Measurements from ENCODE around the gene STK10.

Gene STK10

GRCh38 chr5:172140866-172141265 is 47.2 kb downstream of the STK10 start:
- DNase-seq: no peak

- DNase-seq: no peak
Observed at GRCh38 chr5:172140120-172140519, 47.9 kb downstream of the STK10 start.

- DNase-seq: no peak
Observed at GRCh38 chr5:172137046-172137445, 51.0 kb downstream of the STK10 start.

- no peak for DNase-seq
Observed at GRCh38 chr5:172133359-172134029, 54.5 kb downstream of the STK10 start.

- no peak for DNase-seq
Observed at GRCh38 chr5:172131690-172132089, 56.3 kb downstream of the STK10 start.

GRCh38 chr5:172129256-172129910 is 58.6 kb downstream of the STK10 start:
- DNase-seq: no peak

- no peak for DNase-seq
Observed at GRCh38 chr5:172127581-172127980, 60.4 kb downstream of the STK10 start.

GRCh38 chr5:172123269-172123692 is 64.7 kb downstream of the STK10 start:
- DNase-seq: peak; percentile 37

GRCh38 chr5:172119921-172120688 is 67.9 kb downstream of the STK10 start:
- no peak for DNase-seq

GRCh38 chr5:172118891-172119290 is 69.1 kb downstream of the STK10 start:
- no peak for DNase-seq

- DNase-seq: no peak
Observed at GRCh38 chr5:172117977-172118701, 69.9 kb downstream of the STK10 start.

GRCh38 chr5:172115541-172115982 is 72.5 kb downstream of the STK10 start:
- no peak for DNase-seq

- DNase-seq: no peak
Observed at GRCh38 chr5:172114875-172115422, 73.1 kb downstream of the STK10 start.

- DNase-seq: no peak
Observed at GRCh38 chr5:172113036-172113435, 75.0 kb downstream of the STK10 start.

- no peak for DNase-seq
Observed at GRCh38 chr5:172111852-172112225, 76.2 kb downstream of the STK10 start.

- no peak for DNase-seq
Observed at GRCh38 chr5:172110921-172111851, 76.8 kb downstream of the STK10 start.

GRCh38 chr5:172110260-172110815 is 77.7 kb downstream of the STK10 start:
- DNase-seq: no peak

GRCh38 chr5:172109749-172110148 is 78.3 kb downstream of the STK10 start:
- DNase-seq: no peak

GRCh38 chr5:172107571-172107970 is 80.5 kb downstream of the STK10 start:
- DNase-seq: no peak

GRCh38 chr5:172106511-172107356 is 81.3 kb downstream of the STK10 start:
- peak; percentile 16 for DNase-seq

All from NCI-H2029 (cell line).